HG03439 (cell line): ENCODE data around the gene ADAMTS18.
"Not testable (repeated sequence)": the region's sequence is repeated elsewhere in the genome, so short reads cannot be mapped to it uniquely, and the experiment has no call there.

Experiments
- ATAC-seq: cut with Tn5 transposase; IDR thresholded peaks from one replicate; pipeline ENCODE4 v1.9.1; 2021; ENCODE audit warnings: mild to moderate bottlenecking, moderate library complexity; ENCODE audit not compliant: unreplicated experiment

The ADAMTS18 gene

DNA sequence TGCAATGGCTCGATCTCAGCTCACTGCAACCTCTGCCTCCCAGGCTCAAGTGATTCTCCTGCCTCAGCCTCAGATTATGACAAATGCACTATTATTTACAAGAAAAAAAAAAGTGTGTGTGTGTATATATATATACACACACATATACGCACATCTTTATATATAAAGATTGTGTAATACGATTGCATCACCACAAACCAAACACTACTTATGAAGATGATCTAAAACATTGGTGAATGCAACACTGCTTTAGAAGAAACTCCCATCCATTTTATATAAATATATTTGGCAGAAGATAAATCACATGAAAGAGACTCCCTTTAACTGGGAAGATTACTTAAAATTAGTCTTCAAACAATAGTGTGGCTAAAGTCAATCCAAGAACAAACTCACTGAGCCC is 138.9 kb downstream of the ADAMTS18 start:
- no peak for ATAC-seq

DNA sequence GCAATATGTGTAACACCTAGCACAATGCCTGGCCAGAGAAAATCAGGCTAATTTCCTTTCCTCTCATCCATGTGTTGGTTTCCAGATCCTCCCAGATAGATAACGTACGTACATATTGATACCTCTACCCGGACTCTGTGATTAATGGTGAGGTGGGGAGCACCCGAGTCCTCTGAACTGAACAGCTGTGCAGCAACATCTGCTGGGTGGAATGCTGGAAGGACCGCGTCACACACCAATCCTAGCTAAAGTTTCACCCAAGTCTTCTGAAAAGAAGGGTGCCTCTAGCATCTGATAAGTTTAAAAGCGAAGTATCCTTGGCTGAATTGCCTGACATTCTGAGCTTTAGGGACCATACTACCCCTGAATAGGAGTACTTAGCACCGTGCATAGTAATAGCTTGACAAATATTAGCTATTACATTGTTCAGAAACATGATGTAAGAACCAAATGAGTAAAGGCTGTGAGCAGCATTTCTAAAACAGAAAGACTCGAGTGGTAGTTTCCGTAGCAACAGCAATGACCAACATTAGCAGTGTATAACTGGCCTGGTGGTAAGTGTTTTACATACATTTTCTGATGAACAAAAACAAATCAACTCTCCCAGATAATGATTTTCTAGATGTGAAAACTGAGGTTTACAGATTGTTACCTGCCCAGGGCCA is 144.3 kb downstream of the ADAMTS18 start:
- no peak for ATAC-seq

DNA sequence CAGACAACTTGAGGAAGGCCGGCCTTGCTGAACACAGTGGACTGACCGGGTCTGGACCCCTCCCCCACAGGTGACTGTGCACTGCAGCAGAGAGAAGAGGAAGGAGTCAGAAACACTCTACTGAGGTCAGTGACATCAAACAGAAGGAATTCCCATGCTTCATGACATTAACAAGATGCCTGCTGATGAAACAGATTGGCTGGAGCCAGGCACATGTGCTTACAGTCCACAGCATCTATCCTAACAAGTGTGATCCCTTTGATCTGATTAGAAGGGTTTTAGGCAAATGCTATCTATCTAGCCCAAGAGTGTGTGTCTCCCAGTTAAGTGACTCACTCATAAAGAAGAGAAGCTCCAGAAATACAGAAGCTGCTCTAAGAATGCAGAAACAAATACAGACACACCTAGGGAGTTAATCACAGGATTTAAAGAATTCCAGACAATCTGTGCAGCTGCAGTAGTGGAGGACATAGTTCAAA is 145.5 kb downstream of the ADAMTS18 start:
- ATAC-seq: no peak

DNA sequence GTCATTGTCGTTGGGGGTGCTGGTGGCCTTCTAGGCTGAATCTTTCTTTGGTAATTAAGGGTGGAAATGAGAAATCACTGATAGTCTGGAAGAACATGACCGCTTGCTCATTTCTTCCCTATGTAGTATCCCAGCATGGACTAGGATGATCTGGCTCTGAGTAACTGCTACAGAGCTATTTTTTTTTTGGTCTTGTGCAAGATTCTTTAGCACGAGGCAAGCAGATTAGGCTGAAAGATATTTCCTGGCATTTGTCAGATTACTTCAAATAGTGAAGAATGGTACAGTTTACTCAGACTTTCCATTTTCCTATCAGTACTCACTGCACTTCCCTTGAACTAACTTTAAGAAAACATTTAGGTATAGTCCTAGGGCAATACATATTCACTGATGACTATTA is 146.6 kb downstream of the ADAMTS18 start:
- no peak for ATAC-seq

DNA sequence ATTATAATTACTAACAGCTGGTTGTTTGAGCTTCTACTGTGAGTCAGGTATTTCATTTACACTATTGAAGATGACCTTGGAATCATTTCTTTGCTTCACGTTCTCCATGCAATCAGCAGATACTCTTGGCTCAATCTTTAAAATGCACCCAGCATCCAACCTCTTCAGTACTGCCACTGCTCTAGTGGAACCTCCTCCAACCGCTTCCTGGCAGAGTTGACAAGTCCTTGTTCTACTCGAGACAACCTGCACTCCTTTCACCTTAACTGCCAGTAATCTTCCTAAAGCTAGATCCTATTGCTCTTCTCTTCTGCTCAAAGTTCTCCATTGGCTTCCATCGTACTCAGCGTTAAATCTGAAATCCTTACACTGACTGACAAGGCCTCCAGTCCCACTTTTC is 149.2 kb downstream of the ADAMTS18 start:
- ATAC-seq: no peak

DNA sequence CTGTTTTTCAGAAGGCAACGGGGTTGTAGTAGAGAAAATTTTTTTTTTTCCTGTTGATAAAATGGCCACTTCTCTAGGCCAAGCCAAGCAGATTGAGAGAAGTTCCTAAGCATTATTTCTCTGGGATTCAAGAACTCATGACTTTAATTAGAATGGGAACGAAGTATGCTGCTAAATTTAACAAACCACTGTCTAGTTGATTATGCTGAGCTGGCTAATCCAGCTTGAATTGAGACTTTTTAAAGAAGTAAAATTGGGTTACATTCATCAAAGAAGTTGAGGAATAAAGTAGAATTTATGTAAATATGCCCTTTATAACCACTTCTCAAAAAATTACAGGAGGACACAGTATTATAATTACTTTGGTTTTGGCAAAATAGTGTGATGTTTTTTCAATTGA is 152.5 kb downstream of the ADAMTS18 start:
- no peak for ATAC-seq

DNA sequence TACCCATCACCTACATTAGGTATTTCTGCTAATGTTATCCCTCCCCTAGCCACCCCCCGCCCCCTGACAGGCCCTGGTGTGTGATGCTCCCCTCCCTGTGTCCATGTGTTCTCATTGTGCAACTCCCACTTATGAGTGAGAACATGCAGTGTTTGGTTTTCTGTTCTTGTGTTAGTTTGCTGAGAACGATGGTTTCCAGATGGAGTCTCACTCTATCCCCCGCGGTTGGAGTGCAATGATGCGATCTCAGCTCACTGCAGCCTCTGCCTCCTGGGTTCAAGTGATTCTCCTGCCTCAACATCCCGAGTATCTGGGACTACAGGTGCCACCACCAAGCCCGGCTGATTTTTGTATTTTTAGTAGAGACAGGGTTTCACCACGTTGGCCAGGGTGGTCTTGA is 155.5 kb downstream of the ADAMTS18 start:
- not testable (repeated sequence) for ATAC-seq

DNA sequence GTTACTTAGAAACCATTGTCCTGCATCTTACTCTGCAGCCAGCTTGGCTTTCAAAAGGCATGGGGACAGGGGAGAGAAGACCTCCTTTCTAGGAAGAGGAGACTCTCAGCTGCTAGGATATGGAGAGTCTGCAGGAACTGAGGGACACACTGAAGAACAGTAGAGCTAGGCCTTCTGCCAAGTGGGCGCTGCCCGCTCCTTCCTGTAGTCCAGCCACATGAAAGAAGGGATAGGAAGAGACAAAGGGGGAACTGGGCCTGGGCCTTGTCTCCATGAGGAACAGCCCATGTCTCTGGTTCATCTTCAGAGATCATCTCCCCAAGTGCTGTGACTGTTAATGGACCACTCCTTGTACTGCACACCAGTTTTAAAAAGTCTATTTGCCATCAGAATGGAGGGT is 157.3 kb downstream of the ADAMTS18 start:
- ATAC-seq: no peak

DNA sequence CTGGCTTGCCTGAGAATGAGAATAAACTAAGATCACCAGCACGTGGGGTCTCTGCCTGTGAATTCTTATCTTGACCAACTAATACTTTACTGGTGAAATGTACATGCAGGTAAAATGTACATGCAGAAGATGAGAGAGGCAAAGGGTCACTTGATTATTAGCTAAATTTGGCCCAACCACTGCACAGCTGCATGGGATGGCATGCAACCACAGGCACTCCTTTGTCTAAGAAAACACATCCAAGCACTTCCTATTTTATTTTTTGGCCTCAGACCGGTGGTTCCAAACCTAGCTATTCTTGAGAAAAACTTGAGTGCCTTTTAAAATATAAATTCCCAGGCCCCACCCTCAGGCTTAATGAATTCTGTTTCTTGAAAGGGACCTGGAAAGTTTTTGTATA is 157.7 kb downstream of the ADAMTS18 start:
- ATAC-seq: no peak

DNA sequence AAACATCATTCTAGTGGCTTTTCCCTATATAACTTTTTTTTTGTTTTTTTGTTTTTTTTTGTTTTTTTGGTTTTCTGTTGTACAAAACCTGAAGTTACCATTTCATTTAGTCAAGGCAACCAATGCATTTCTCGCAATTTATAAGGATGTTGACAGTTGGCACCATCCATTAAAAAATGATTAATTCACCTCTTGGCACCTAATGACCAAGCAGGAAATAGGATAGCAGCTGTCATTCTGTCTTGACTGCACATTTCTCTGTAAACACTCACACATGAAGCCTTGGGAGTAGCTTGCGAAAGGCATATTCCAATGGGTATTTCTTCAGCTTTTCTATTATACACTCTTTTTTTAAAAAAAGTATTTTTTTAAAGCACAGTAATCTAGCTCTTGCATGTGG is 158.2 kb downstream of the ADAMTS18 start:
- no peak for ATAC-seq

DNA sequence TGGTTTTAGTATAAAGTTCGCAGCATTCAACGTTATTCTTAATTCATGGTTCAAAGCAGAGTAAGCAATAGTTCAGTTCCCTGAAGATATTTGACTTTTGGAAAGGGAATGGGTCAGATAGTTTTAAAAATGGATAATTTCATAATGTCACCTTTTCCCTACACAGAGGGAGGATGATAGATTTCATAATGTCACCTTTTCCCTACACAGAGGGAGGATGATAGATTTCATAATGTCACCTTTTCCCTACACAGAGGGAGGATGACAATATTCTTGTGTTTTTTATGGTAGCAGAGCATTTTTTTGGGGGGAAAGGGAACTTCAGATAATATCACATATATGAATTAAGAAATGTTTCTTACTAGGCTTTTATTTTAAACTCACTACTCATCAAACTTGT is 159.5 kb downstream of the ADAMTS18 start:
- ATAC-seq: not testable (repeated sequence)

DNA sequence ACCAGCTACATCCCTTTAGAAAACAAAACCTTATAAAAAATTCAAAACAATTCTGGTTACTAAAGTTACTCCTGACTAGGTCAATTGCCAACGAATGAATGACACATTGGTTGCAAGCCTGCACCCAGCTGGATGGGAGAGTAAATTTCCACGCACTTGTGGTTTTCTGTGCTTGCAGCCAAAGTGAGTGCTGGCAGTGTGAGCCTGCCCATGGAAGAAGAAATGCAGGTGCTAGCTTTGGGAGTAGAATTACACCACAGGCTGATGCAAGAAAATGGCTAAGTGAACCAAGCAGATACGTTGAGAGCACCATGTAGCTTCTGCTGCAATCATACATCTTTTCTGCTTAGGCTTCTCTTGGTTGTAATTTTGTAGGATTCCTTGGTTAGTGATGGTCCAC is 161.0 kb downstream of the ADAMTS18 start:
- no peak for ATAC-seq

DNA sequence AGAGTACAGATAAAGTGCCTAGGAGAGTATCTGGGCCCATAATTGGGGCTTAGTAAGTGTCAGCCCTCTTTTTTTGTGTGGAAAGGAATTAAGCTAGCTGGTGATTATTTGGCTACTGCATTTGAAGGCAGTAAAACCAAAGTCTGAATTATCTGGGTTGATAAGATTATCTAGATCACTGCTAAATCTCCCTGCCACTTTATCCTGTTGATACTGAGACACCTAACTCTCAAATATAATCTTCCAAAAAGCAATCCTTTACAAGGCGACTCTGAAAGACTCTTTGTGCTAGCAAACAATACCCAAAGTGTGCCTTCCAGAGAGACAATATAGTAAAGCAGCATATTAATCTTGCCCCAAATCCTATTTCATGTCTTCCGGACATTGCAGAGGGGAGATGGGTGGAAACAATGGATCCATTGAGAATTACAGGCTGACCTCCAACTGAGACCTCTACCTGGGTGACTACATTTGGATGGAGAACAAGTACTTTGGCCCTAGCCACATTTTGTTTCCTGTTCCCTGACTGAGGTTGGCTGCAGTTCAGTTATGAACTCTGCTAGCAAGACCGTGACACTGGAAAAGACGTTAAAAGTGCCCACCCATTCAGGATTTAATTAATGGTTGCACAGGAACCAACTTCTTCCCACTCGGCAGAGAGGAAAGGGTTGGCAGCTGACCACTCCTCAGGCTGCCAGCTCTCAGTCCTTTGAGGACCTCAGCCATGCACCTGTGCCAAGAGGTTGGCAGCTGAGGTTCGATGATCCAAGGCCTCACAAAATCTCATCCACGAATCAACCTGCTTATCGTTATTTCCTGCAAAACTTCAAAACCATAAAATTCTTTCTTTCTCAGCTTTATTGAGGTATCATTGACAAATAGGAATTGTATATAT is 163.1 kb downstream of the ADAMTS18 start:
- ATAC-seq: no peak

DNA sequence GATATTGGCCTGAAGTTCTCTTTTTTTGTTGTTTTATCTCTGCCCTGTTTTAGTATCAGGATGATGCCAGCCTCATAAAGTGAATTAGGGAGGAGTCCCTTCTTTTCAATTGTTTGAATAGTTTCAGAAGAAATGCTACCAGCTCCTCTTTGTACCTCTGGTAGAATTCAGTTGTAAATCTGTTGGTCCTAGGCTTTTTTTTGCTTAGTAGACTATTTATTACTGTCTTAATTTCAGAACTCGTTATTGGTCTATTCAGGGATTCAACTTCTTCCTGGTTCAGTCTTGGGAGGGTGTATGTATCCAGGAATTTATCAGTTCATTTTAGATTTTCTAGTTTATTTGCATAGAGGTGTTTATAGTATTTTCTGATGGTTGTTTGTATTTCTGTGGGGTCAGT is 168.6 kb downstream of the ADAMTS18 start:
- ATAC-seq: not testable (repeated sequence)

DNA sequence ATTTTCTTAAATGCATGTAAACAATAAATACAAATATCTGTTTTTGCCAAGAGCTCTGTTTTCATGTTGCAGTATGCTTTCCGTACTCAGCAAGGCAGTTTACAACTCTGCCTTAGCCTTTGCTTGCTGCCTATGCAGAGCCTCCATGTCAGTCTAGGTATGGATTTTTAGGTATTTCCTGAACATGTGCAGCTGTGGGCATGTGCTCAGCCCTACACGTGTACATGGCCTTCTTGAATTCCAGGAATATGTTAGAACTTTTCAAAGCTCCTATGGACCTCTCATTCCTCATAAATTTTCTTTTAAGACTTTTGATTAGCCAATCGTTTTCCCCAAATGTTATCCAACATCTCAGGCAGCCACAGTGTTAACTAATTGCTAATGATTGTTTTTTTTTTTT is 171.9 kb downstream of the ADAMTS18 start:
- no peak for ATAC-seq

DNA sequence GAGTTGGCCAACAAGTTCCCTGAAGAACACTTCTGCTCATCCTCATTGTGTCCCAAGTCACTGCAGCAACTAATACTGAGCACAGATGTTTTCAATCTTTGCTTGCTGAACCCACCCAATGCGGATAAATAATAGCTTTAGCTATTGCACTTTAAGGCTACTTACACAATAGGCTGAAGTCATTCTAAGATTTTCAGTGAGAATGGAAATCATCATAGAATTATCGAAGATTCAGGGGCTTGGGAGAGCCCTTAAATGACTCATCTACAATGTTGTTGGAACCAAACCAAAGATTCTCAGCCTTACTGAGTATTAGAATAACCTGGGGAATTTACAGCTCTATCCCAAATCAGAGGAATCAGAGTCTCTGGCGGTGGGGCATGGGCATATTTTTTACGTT is 184.4 kb downstream of the ADAMTS18 start:
- no peak for ATAC-seq

DNA sequence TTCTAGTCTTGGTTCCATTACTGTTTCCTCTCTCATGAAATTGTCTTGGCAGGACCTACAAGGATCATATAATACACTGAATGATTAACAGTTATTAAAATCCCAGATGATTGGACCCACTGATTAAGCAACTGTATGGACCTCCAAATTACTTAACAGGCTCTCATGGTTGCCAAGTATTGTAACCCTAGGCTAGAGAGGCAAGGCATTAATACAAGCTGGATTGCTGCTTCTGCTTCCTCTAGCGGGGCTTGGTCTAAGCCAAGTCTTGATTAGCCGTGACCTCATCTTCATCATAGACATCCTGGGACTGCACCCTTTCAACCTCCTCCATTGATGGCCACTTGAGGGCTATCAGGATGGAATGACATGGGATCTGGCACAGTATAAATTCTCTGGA is 188.7 kb downstream of the ADAMTS18 start:
- no peak for ATAC-seq

DNA sequence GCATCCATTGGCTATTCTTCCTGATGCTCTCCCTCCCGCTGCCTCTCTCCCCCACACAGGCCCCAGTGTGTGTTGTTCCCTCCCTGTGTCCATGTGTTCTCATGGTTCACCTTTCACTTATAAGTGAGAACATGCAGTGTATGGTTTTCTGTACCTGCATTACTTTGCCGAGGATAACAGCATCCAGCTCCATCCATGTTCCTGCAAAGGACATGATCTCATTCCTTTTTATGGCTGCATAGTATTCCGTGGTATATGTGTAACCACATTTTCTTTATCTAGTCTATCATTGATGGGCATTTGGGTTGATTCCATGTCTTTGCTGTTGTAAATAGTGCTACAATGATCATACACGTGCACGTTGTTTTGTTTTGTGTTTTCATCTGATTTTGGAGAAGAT is 192.4 kb downstream of the ADAMTS18 start:
- ATAC-seq: not testable (repeated sequence)

DNA sequence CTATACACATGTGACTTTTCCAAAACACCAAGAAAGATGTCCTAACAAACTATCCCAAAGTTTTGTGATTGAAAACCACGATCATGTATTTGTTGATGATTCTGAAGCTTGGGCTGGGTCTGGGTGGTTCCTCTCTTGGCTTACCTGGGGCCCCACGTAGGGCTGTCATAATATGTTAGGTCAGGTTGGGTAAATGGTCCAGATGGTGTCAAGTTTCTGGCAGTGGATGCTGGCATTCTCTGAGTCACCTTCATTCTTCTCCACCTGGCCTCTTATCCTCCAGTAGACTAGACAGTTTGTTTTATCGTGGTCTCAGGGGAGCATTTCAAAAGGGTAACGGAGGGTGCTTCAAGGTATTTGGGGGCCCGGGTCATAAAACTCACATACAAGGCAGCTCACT is 196.2 kb downstream of the ADAMTS18 start:
- no peak for ATAC-seq

DNA sequence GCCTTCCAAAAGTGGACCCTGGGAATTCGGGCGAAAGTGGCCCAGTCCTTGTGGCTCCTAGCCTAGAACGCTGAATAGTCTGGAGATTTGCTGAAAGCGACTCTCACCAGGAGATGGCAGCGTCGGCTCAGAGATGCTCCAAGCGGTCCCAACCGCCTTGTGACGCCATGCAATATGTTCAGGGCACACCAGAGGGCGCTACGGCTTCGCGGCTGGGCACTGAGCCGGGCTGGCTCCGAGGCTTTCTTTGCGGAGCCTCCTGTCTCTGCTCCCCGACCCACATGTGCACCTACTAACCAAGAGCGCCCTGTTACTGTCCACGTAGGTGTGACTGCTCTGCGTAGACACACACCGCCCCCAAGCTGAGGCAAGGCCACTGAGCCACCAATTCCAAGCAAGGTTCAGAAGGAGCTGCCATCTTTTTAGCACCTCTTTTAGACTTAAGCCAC is 198.7 kb downstream of the ADAMTS18 start:
- ATAC-seq: peak; percentile 99

DNA sequence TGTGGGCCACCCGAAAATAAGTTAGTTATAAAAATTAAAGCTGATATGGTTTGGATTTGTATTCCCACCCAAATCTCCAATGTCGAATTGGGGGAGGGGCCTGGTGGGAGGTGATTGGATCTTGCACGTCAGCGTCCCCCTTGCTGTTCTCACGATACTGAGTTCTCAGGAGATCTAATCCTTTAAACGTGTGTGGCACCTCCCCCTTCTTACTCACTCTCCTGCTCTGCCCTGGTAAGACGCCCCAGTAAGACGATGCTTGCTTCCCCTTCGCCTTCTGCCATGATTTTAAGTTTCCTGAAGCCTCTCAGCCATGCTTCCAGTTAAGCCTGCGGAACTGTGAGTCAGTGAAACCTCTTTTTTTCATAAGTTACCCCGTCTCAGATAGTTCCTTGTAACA is 200.2 kb downstream of the ADAMTS18 start:
- ATAC-seq: no peak
